Measurements from ENCODE around the gene ZNF548. TPM values are rescaled to one million over a fixed set of nuclear protein-coding genes. Genes with fewer than 3 reads are reported as not detected.
A peak's percentile ranks its signal among the peaks of the same experiment; 100 is the strongest.

ZNF548 gene
- total RNA-seq, 2 experiments from 2014 or later = 68.3 to 70.4 TPM

DNA sequence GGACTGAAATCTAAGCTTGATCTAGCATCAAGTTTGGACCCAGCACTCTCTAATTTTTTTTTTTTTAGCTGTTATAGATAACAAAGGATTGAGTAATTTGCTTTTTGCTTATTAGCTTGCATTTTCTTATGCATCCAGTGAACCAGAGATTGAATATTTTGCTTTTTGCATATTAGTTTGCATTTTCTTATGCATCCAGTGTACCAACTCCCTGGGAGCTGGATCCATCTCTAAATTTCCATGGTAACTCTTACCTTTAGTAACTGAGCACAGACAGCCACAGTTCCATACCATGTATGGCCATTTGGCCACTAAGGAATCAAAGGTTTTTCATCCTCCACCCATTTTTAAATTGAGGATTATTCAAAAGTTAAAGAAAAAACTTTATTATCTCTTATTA lies 8.7 kb upstream of the ZNF548 start:
- Histone ChIP-seq H3K27ac (ENCODE audit: low read depth in 1 of 2, low read length in 2 of 2) (no peak overlapping the region), H3K4me3 (ENCODE audit: low read length) (no peak overlapping the region), H3K4me1 (ENCODE audit: insufficient read depth, low read length) (no peaks in the 10 kb centered on the region), H3K9me3 (ENCODE audit: control insufficient read depth in 1 of 2, insufficient read depth in 1 of 2, low read length in 2 of 2) (peaks cover 37 to 52% of the 10 kb centered on the region in 2 experiments), H3K36me3 (ENCODE audit: insufficient read depth, low read length) (no peaks in the 10 kb centered on the region), H3K27me3 (ENCODE audit: control insufficient read depth in 1 of 2, insufficient read depth in 2 of 2, low read length in 2 of 2) (no peaks in the 10 kb centered on the region)
- DNase-seq (no peak), ATAC-seq (ENCODE audit: poor library complexity) (no peak)
- Mint-ChIP-seq H3K4me3 (no peak overlapping the region), H3K9me3 (peaks cover 19% of the 10 kb centered on the region), H3K27me3 (no peaks in the 10 kb centered on the region), H3K27ac (no peak overlapping the region), H3K36me3 (ENCODE audit: low read depth) (peaks cover 56% of the 10 kb centered on the region), H3K4me1 (ENCODE audit: low read depth) (no peaks in the 10 kb centered on the region)
- intact Hi-C loops (cut with DNase I, micrococcal nuclease) = no loop called here
- CTCF ChIA-PET = no interaction called here
- POLR2A ChIA-PET = no interaction called here
- TF ChIP-seq, protein P1, sequence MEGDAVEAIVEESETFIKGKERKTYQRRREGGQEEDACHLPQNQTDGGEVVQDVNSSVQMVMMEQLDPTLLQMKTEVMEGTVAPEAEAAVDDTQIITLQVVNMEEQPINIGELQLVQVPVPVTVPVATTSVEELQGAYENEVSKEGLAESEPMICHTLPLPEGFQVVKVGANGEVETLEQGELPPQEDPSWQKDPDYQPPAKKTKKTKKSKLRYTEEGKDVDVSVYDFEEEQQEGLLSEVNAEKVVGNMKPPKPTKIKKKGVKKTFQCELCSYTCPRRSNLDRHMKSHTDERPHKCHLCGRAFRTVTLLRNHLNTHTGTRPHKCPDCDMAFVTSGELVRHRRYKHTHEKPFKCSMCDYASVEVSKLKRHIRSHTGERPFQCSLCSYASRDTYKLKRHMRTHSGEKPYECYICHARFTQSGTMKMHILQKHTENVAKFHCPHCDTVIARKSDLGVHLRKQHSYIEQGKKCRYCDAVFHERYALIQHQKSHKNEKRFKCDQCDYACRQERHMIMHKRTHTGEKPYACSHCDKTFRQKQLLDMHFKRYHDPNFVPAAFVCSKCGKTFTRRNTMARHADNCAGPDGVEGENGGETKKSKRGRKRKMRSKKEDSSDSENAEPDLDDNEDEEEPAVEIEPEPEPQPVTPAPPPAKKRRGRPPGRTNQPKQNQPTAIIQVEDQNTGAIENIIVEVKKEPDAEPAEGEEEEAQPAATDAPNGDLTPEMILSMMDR (IDR thresholded peaks at IDR 0.05) = no peak

DNA sequence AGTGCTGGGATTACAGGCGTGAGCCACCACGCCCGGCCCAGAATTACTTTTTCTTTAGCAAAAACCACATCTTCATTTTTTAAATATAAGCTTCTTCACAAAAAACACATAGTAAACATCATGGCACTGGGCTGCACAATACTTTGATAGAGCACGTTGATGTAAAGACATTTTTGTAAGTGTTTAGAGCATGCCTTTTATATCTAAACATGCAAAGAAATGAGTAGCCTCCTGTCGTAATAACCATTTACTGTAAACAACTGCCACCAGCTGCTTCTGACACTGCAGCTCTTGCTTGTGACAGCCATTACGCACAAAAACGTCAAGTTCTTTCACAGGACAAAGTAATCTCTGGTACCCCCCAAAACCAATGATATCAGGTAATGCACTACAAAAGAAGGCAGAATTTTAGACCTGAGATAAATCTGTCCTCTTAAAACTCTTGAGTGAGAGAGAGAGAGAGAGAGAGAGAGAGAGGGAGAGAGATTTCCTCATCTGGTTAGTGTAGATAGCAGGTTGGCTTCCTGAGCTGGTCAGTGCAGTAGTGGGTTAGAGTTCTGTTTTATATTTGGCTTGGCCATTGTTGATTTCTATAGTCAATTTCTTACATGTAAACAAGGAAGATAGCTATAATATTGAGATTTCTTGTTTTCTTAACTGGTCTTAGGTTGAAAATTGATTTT lies 6.7 kb upstream of the ZNF548 start:
- peaks cover 27 to 31% of the 10 kb centered on the region in 2 experiments for H3K9me3 ChIP-seq (ENCODE audit: control insufficient read depth in 1 of 2, insufficient read depth in 1 of 2, low read length in 2 of 2)
- no peaks in the 10 kb centered on the region for H3K27me3 ChIP-seq (ENCODE audit: control insufficient read depth in 1 of 2, insufficient read depth in 2 of 2, low read length in 2 of 2)
- peaks cover 18% of the 10 kb centered on the region for H3K9me3 Mint-ChIP-seq
- no peaks in the 10 kb centered on the region for H3K4me1 Mint-ChIP-seq (ENCODE audit: low read depth)
- no peaks in the 10 kb centered on the region for H3K36me3 ChIP-seq (ENCODE audit: insufficient read depth, low read length)
- DNase-seq = no peak
- no peaks in the 10 kb centered on the region for H3K27me3 Mint-ChIP-seq
- H3K4me3 Mint-ChIP-seq = no peak overlapping the region
- intact Hi-C loops (cut with DNase I, micrococcal nuclease) = no loop called here
- POLR2A ChIA-PET = no interaction called here
- ATAC-seq (ENCODE audit: poor library complexity) = no peak
- no peak overlapping the region for H3K27ac ChIP-seq (ENCODE audit: low read depth in 1 of 2, low read length in 2 of 2)
- H3K4me1 ChIP-seq (ENCODE audit: insufficient read depth, low read length) = no peaks in the 10 kb centered on the region
- no peak overlapping the region for H3K4me3 ChIP-seq (ENCODE audit: low read length)
- H3K36me3 Mint-ChIP-seq (ENCODE audit: low read depth) = peaks cover 46% of the 10 kb centered on the region
- TF ChIP-seq, protein P1 (IDR thresholded peaks at IDR 0.05) = no peak
- CTCF ChIA-PET = no interaction called here
- H3K27ac Mint-ChIP-seq = no peak overlapping the region

DNA sequence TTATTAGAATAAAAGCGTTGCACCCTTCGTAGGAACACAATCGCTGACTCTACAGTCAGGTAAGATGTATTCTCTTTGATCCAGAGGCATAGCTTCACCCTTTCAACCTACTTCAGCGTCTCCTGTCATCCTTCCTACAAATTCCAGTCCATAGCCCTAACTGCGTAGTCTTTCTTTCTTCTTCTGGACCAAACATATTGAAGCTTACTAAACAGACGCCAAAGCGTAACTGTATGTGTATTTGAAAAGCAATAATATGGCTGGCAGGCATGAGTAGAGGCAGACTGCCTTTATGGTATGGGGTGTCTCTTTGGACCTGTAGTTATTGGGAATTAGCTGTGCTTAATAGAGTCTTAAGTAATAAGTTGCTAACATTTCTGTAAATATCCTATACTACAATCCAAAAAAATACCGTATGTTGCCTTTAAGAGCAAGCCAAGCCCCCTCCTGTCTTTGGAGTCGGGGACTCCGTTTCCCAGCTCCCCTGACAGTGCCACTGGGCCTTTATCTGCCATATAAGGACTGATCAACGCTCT lies 392 bp upstream of the ZNF548 start:
- Histone ChIP-seq H3K36me3 (ENCODE audit: insufficient read depth, low read length) (peaks cover 15% of the 10 kb centered on the region), H3K27me3 (ENCODE audit: control insufficient read depth in 1 of 2, insufficient read depth in 2 of 2, low read length in 2 of 2) (no peaks in the 10 kb centered on the region), H3K4me3 (ENCODE audit: low read length) (peak overlapping the region; percentile 86), H3K9me3 (ENCODE audit: control insufficient read depth in 1 of 2, insufficient read depth in 1 of 2, low read length in 2 of 2) (peaks cover 0 to 10% of the 10 kb centered on the region in 2 experiments), H3K27ac (ENCODE audit: low read depth in 1 of 2, low read length in 2 of 2) (peak overlapping the region; percentile 86 to 95), H3K4me1 (ENCODE audit: insufficient read depth, low read length) (peaks cover 18% of the 10 kb centered on the region)
- ATAC-seq (ENCODE audit: poor library complexity) = no peak
- DNase-seq = no peak
- POLR2A ChIA-PET = interaction anchor here (0.6 to 1.9 kb wide), 18 partner anchors 17 to 794 kb away, joined by 3 to 12 read pairs (median 4); partner anchors contain the start of genes TRAPPC2B, ZNF154, ZNF264 and ZNF274
- H3K27me3 Mint-ChIP-seq = no peaks in the 10 kb centered on the region
- H3K9me3 Mint-ChIP-seq = peaks cover 12% of the 10 kb centered on the region
- CTCF ChIA-PET = interaction anchor here (0.6 to 1.6 kb wide), 3 partner anchors 17 to 293 kb away, joined by 3 to 7 read pairs (median 3); partner anchors contain the start of gene ZNF551
- peaks cover 33% of the 10 kb centered on the region for H3K4me1 Mint-ChIP-seq (ENCODE audit: low read depth)
- H3K36me3 Mint-ChIP-seq (ENCODE audit: low read depth) = peaks cover 71% of the 10 kb centered on the region
- intact Hi-C loops (cut with DNase I, micrococcal nuclease) = loop anchor here (1.0 to 2.0 kb wide), 7 partner anchors 22 to 190 kb away; partner anchors contain the start of genes ZNF749 (in 2 of the 2), TRAPPC2B (in 1 of the 2), ZNF17 (in 1 of the 2) and ZNF547 (in 1 of the 2)
- H3K27ac Mint-ChIP-seq = peak overlapping the region; percentile 95
- TF ChIP-seq, protein P1 (IDR thresholded peaks at IDR 0.05) = no peak
- peak overlapping the region; percentile 98 for H3K4me3 Mint-ChIP-seq
